ENCODE measurements around the gene MIER3. TPM values are rescaled to one million over a fixed set of nuclear protein-coding genes. Genes with fewer than 3 reads are reported as not detected.

Gene MIER3
- total and polyA plus RNA-seq, 2 of the 13 experiments (the other 11 are each of a cell fraction or from before 2014, with no cell fraction given): 14.6 to 38.8 TPM

- TF ChIP-seq ZNF609 (CRISPR knock-in tag; IDR thresholded peaks at IDR 0.05; ENCODE audit: borderline replicate concordance) (no peak), BATF2 (CRISPR knock-in tag; IDR thresholded peaks at IDR 0.05) (no peak), NRL (CRISPR knock-in tag; IDR thresholded peaks at IDR 0.05; ENCODE audit: borderline replicate concordance) (no peak), DZIP1 (CRISPR knock-in tag; IDR thresholded peaks at IDR 0.05) (no peak), DBP (CRISPR knock-in tag; IDR thresholded peaks at IDR 0.05; ENCODE audit: not compliant biosample characterization) (no peak), TEF (CRISPR knock-in tag; IDR thresholded peaks at IDR 0.05) (no peak), AFF4 (CRISPR knock-in tag; IDR thresholded peaks at IDR 0.05) (no peak), FOXJ3 (CRISPR knock-in tag; IDR thresholded peaks at IDR 0.05; ENCODE audit: borderline replicate concordance) (no peak), BORCS8-MEF2B (CRISPR knock-in tag; IDR thresholded peaks at IDR 0.05) (no peak), ZNF619 (CRISPR knock-in tag; IDR thresholded peaks at IDR 0.05) (no peak), NFIB (CRISPR knock-in tag; IDR thresholded peaks at IDR 0.05; ENCODE audit: borderline replicate concordance) (no peak), ZSCAN9 (CRISPR knock-in tag; IDR thresholded peaks at IDR 0.05; ENCODE audit: borderline replicate concordance) (no peak), ZNF552 (CRISPR knock-in tag; IDR thresholded peaks at IDR 0.05; ENCODE audit: borderline replicate concordance) (no peak), ZNF703 (CRISPR knock-in tag; IDR thresholded peaks at IDR 0.05; ENCODE audit: borderline replicate concordance) (no peak)
Observed at GRCh38 chr5:56908942-56909293, 43.0 kb downstream of the MIER3 start (continued).
